Measurements from ENCODE around the gene RNASEL. TPM values are rescaled to one million over a fixed set of nuclear protein-coding genes. Genes with fewer than 3 reads are reported as not detected.

The RNASEL gene
- total RNA-seq, 2 experiments from 2014 or later = 4.1 to 4.3 TPM

GRCh38 chr1:182626527-182626926 is 37.5 kb upstream of the RNASEL start:
- Mint-ChIP-seq H3K36me3 (no peaks in the 10 kb centered on the region), H3K27me3 (peaks cover 28% of the 10 kb centered on the region), H3K4me3 (no peak overlapping the region), H3K9me3 (no peaks in the 10 kb centered on the region), H3K4me1 (peaks cover 80% of the 10 kb centered on the region), H3K27ac (no peak overlapping the region)
- DNase-seq = no peak

GRCh38 chr1:182625719-182626504 is 36.9 kb upstream of the RNASEL start:
- peaks cover 24% of the 10 kb centered on the region for H3K27me3 Mint-ChIP-seq
- no peak for DNase-seq

GRCh38 chr1:182625024-182625423 is 36.0 kb upstream of the RNASEL start:
- Mint-ChIP-seq H3K4me3 (no peak overlapping the region), H3K27ac (peak overlapping the region; percentile 54), H3K27me3 (peaks cover 20% of the 10 kb centered on the region), H3K9me3 (peaks cover 6% of the 10 kb centered on the region), H3K4me1 (peaks cover 80% of the 10 kb centered on the region), H3K36me3 (peaks cover 4% of the 10 kb centered on the region)
- no peak for DNase-seq

More at GRCh38 chr1:182625719-182626504, 36.9 kb upstream of the RNASEL start:
- Mint-ChIP-seq H3K27ac (no peak overlapping the region), H3K4me1 (peaks cover 81% of the 10 kb centered on the region), H3K36me3 (no peaks in the 10 kb centered on the region), H3K4me3 (no peak overlapping the region), H3K9me3 (peaks cover 3% of the 10 kb centered on the region)

- Mint-ChIP-seq H3K4me1 (peaks cover 77% of the 10 kb centered on the region), H3K9me3 (peaks cover 7% of the 10 kb centered on the region), H3K27ac (peak overlapping the region; percentile 58), H3K27me3 (peaks cover 20% of the 10 kb centered on the region), H3K36me3 (peaks cover 4% of the 10 kb centered on the region), H3K4me3 (no peak overlapping the region)
- no peak for DNase-seq
These were observed 35.5 kb upstream of the RNASEL start for GRCh38 chr1:182624577-182624976.

- H3K4me3 Mint-ChIP-seq = peak overlapping the region; percentile 11
- H3K27me3 Mint-ChIP-seq = peaks cover 20% of the 10 kb centered on the region
- H3K27ac Mint-ChIP-seq = no peak overlapping the region
- H3K4me1 Mint-ChIP-seq = peaks cover 80% of the 10 kb centered on the region
- no peak for DNase-seq
- peaks cover 10% of the 10 kb centered on the region for H3K9me3 Mint-ChIP-seq
- H3K36me3 Mint-ChIP-seq = peaks cover 4% of the 10 kb centered on the region
These were observed 34.0 kb upstream of the RNASEL start for GRCh38 chr1:182622901-182623528.

- H3K9me3 Mint-ChIP-seq = peaks cover 10% of the 10 kb centered on the region
- peaks cover 88% of the 10 kb centered on the region for H3K4me1 Mint-ChIP-seq
- H3K27me3 Mint-ChIP-seq = peaks cover 10% of the 10 kb centered on the region
- H3K27ac Mint-ChIP-seq = no peak overlapping the region
- H3K4me3 Mint-ChIP-seq = no peak overlapping the region
- H3K36me3 Mint-ChIP-seq = peaks cover 4% of the 10 kb centered on the region
- no peak for DNase-seq
These were observed 32.9 kb upstream of the RNASEL start for GRCh38 chr1:182621906-182622305.

- Mint-ChIP-seq H3K4me3 (peak overlapping the region; percentile 6), H3K4me1 (peaks cover 88% of the 10 kb centered on the region), H3K27me3 (peaks cover 12% of the 10 kb centered on the region), H3K27ac (peak overlapping the region; percentile 81), H3K36me3 (peaks cover 4% of the 10 kb centered on the region), H3K9me3 (peaks cover 11% of the 10 kb centered on the region)
- no peak for DNase-seq
These were observed 32.0 kb upstream of the RNASEL start for GRCh38 chr1:182620924-182621585.

GRCh38 chr1:182617734-182618351 is 28.8 kb upstream of the RNASEL start:
- peak; percentile 26 for DNase-seq
- Mint-ChIP-seq H3K4me1 (peaks cover 82% of the 10 kb centered on the region), H3K9me3 (peaks cover 12% of the 10 kb centered on the region), H3K36me3 (peaks cover 5% of the 10 kb centered on the region), H3K27me3 (peaks cover 26% of the 10 kb centered on the region), H3K4me3 (peak overlapping the region; percentile 22), H3K27ac (peak overlapping the region; percentile 88)

GRCh38 chr1:182617014-182617429 is 28.0 kb upstream of the RNASEL start:
- Mint-ChIP-seq H3K9me3 (peaks cover 12% of the 10 kb centered on the region), H3K4me3 (no peak overlapping the region), H3K27me3 (peaks cover 35% of the 10 kb centered on the region), H3K36me3 (peaks cover 5% of the 10 kb centered on the region), H3K4me1 (peaks cover 79% of the 10 kb centered on the region), H3K27ac (peak overlapping the region; percentile 88)
- DNase-seq = no peak

GRCh38 chr1:182616130-182617013 is 27.3 kb upstream of the RNASEL start:
- Mint-ChIP-seq H3K36me3 (peaks cover 5% of the 10 kb centered on the region), H3K27me3 (peaks cover 41% of the 10 kb centered on the region), H3K27ac (peak overlapping the region; percentile 88), H3K4me3 (peak overlapping the region; percentile 71), H3K9me3 (peaks cover 12% of the 10 kb centered on the region), H3K4me1 (peaks cover 74% of the 10 kb centered on the region)
- DNase-seq = peak; percentile 91

- Mint-ChIP-seq H3K4me1 (peaks cover 70% of the 10 kb centered on the region), H3K4me3 (peak overlapping the region; percentile 71), H3K27ac (peak overlapping the region; percentile 88), H3K36me3 (peaks cover 4% of the 10 kb centered on the region), H3K27me3 (peaks cover 47% of the 10 kb centered on the region), H3K9me3 (peaks cover 6% of the 10 kb centered on the region)
- peak; percentile 73 for DNase-seq
These were observed 26.5 kb upstream of the RNASEL start for GRCh38 chr1:182615468-182616129.

- H3K4me3 Mint-ChIP-seq = peak overlapping the region; percentile 71
- H3K27me3 Mint-ChIP-seq = peaks cover 47% of the 10 kb centered on the region
- H3K27ac Mint-ChIP-seq = peak overlapping the region; percentile 88
- peaks cover 1% of the 10 kb centered on the region for H3K36me3 Mint-ChIP-seq
- DNase-seq = peak; percentile 74
- H3K9me3 Mint-ChIP-seq = peaks cover 6% of the 10 kb centered on the region
- H3K4me1 Mint-ChIP-seq = peaks cover 68% of the 10 kb centered on the region
These were observed 25.9 kb upstream of the RNASEL start for GRCh38 chr1:182614796-182615454.

- Mint-ChIP-seq H3K27ac (no peak overlapping the region), H3K4me3 (no peak overlapping the region), H3K27me3 (peaks cover 55% of the 10 kb centered on the region), H3K9me3 (peaks cover 1% of the 10 kb centered on the region), H3K36me3 (peaks cover 1% of the 10 kb centered on the region), H3K4me1 (peaks cover 65% of the 10 kb centered on the region)
- no peak for DNase-seq
These were observed 22.7 kb upstream of the RNASEL start for GRCh38 chr1:182611787-182612186.

All from activated naive CD8-positive, alpha-beta T cell treated with anti-CD3 and anti-CD28 coated beads for 36 hours (primary cell).